K562 (cell line): ENCODE results near the gene MRPS24. TPM values are rescaled to one million over a fixed set of nuclear protein-coding genes. Genes with fewer than 3 reads are reported as not detected.

ENCODE experiments used
- ATAC-seq: fragments of 200-7000 bp; cut with Tn5 transposase; 3 replicates; pipeline ENCODE4 v1.9.1; 2020; ENCODE audit warnings: moderate library complexity
- BruUV-seq: library from RNA; stranded (reverse); fragments of 400-500 nt; replicated peaks from 2 replicates; lab custom pipeline; 2021; lab: Mats Ljungman, UMichigan
- CTCF ChIA-PET: fragments of 300-600 bp; formaldehyde crosslinking; extraction: SDS; loops from one replicate; lab custom pipeline; 2021; ENCODE audit warnings: low intra/inter-chr PET ratio; lab: Yijun Ruan, JAX
- POLR2A ChIA-PET: fragments of 300-600, 350-650 bp; sonication (Branson Sonifier 250); formaldehyde crosslinking; extraction: SDS; loops from one replicate; lab custom pipeline; 2021; ENCODE audit warnings: antibody characterized with exemption, inconsistent platforms; lab: Yijun Ruan, JAX
- DNase-seq, 4 experiments: peaks; one replicate each; pipeline versions ENCODE4 v3.0.0 to v3.0.0-alpha.2; 2011 to 2018; ENCODE audit warnings: low spot score in 3 of 4, mixed read lengths in 3 of 4; ENCODE audit errors: extremely low read depth in 1 of 4
- FAIRE-seq: peaks from 2 replicates; lab custom pipeline; 2011; peaks lifted over from hg19 to GRCh38; lab: Jason Lieb, UNC
- H2AFZ ChIP-seq: 2 replicates; pipeline ENCODE4 v1.6.0; 2011; ENCODE audit warnings: low read depth, low read length, control low read depth, inconsistent platforms
- H3K27ac ChIP-seq: fragments of 200-600 bp; 3 replicates; pipeline ENCODE4 v1.8.0; 2011; ENCODE audit warnings: low read depth, mild to moderate bottlenecking, control low read depth, inconsistent platforms, low read length, moderate library complexity, mixed read lengths; ENCODE audit errors: extremely low read depth
- H3K27me3 ChIP-seq, 2 experiments: fragments of 300-600 bp in 1 of 2; 2 replicates in 1 of 2; 3 replicates in 1 of 2; pipeline versions ENCODE4 v1.6.0 to v1.8.0; 2011; ENCODE audit warnings: inconsistent platforms in 2 of 2, low read length in 2 of 2, mild to moderate bottlenecking in 1 of 2, mixed read lengths in 1 of 2, moderate library complexity in 1 of 2; ENCODE audit not compliant: control insufficient read depth in 2 of 2, insufficient read depth in 2 of 2
- H3K36me3 ChIP-seq: fragments of 300-600 bp; 3 replicates; pipeline ENCODE4 v1.8.0; 2011; ENCODE audit warnings: mild to moderate bottlenecking, low read length, inconsistent platforms; ENCODE audit not compliant: control insufficient read depth, insufficient read depth
- H3K4me1 ChIP-seq, 2 experiments: fragments of 200-600 bp in 1 of 2; replicated peaks in 1 of 2; 2 replicates in 1 of 2; 3 replicates in 1 of 2; pipeline versions ENCODE4 v1.5.1 to v1.8.0; 2011; ENCODE audit warnings: inconsistent platforms in 2 of 2, low read length in 2 of 2, mild to moderate bottlenecking in 1 of 2, mixed read lengths in 1 of 2, moderate library complexity in 1 of 2; ENCODE audit not compliant: control insufficient read depth in 2 of 2, insufficient read depth in 2 of 2
- H3K4me2 ChIP-seq: 2 replicates; pipeline ENCODE4 v1.6.1; 2011; ENCODE audit warnings: low read length, control low read depth, inconsistent platforms, mixed read lengths; ENCODE audit not compliant: insufficient read depth
- H3K4me3 ChIP-seq: fragments of 200-600 bp; sonication (generic), shearing (Covaris generic); 2 replicates; pipeline ENCODE4 v1.5.1; 2016; ENCODE audit warnings: control low read depth, inconsistent platforms
- H3K79me2 ChIP-seq: fragments of 200-600 bp; 3 replicates; pipeline ENCODE4 v1.8.0; 2011; ENCODE audit warnings: low read length, inconsistent platforms; ENCODE audit not compliant: control insufficient read depth, insufficient read depth
- H3K9ac ChIP-seq, 2 experiments: 2 replicates each; pipeline versions ENCODE4 v1.6.0 to v1.6.1; 2011; ENCODE audit warnings: low read depth in 2 of 2, low read length in 2 of 2, control low read depth in 1 of 2, inconsistent platforms in 1 of 2, mild to moderate bottlenecking in 1 of 2, mixed read lengths in 1 of 2; ENCODE audit not compliant: insufficient read depth in 1 of 2
- H3K9me1 ChIP-seq: one replicate; pipeline ENCODE4 v1.6.0; 2011; ENCODE audit warnings: inconsistent platforms, mild to moderate bottlenecking, low read length, moderate library complexity; ENCODE audit not compliant: control insufficient read depth, insufficient read depth
- H3K9me3 ChIP-seq: replicated peaks from 2 replicates; pipeline ENCODE4 v1.5.1; 2011; ENCODE audit warnings: low read depth, low read length, inconsistent platforms; ENCODE audit not compliant: control insufficient read depth, insufficient read depth
- H4K20me1 ChIP-seq: replicated peaks from 2 replicates; pipeline ENCODE4 v1.6.1; 2011; ENCODE audit warnings: low read length, inconsistent platforms, mixed read lengths; ENCODE audit not compliant: control insufficient read depth, insufficient read depth
- CBFA2T3 ChIP-seq: fragments of 450-650 bp; IDR thresholded peaks from 2 replicates; pipeline ENCODE4 v1.6.1; 2017
- EGR1 ChIP-seq: fragments of 450-650 bp; conservative IDR thresholded peaks from 2 replicates; pipeline ENCODE4 v1.6.1; 2017; ENCODE audit warnings: mild to moderate bottlenecking
- GATAD2A ChIP-seq: fragments of 450-650 bp; IDR thresholded peaks from 2 replicates; pipeline ENCODE4 v1.6.1; 2017
- NRF1 ChIP-seq, 2 experiments: fragments of 450-650 bp; IDR thresholded peaks in 1 of 2; conservative IDR thresholded peaks in 1 of 2; 2 replicates each; pipeline ENCODE4 v1.6.1; 2014; ENCODE audit warnings: mild to moderate bottlenecking in 2 of 2
- RBM25 ChIP-seq: fragments of 200-400 bp; formaldehyde crosslinking; IDR thresholded peaks from 2 replicates; pipeline ENCODE4 v1.6.1; 2018; ENCODE audit warnings: low read length, low read depth, moderate library complexity; ENCODE audit not compliant: severe bottlenecking
- SMAD3 ChIP-seq: fragments of 450-650 bp; formaldehyde crosslinking; conservative IDR thresholded peaks from 2 replicates; pipeline ENCODE4 v1.4.0; 2020; ENCODE audit warnings: mild to moderate bottlenecking
- SMAD4 ChIP-seq: fragments of 250-450 bp; sonication (Bioruptor Pico); conservative IDR thresholded peaks from 2 replicates; pipeline ENCODE4 v1.8.0; 2021; ENCODE audit warnings: inconsistent platforms, mild to moderate bottlenecking, moderate library complexity
- ZNF707 ChIP-seq: fragments of 250-450 bp; sonication (Bioruptor Pico); conservative IDR thresholded peaks from 2 replicates; pipeline ENCODE4 v1.8.0; 2022; ENCODE audit warnings: inconsistent platforms, mild to moderate bottlenecking, moderate library complexity
- WGBS: fragments of 100-300 bp; shearing (Covaris generic); methylation state at CpG from one replicate; pipeline ENCODE4 v1.1.6; 2016; ENCODE audit warnings: low coverage, mixed read lengths; ENCODE audit not compliant: insufficient coverage; ENCODE audit errors: missing lambda C conversion rate; 5-methylcytosine and 5-hydroxymethylcytosine counted together
- in situ Hi-C: fragments of 300-500 bp; cut with MboI; formaldehyde crosslinking; loops from 4 replicates; pipeline ENCODE4 v1.15.0; 2018; ENCODE audit warnings: inconsistent platforms, mixed read lengths
- intact Hi-C: fragments of 100-400 bp; cut with micrococcal nuclease; formaldehyde crosslinking; loops from 2 replicates; pipeline ENCODE4 v1.14.2; 2022
- polyA plus RNA-seq, 8 experiments: library from polyadenylated mRNA; depleted of rRNA in 4 of 8; stranded (reverse) in 5 of 8; unstranded in 3 of 8; fragments of >200 nt; fragmentation: Nextera tagmentation in 2 of 8; fragmentation: Illumina TruSeq in 1 of 8; extraction: Ambion mirVana in 2 of 8; extraction: Trizol in 1 of 8; gene quantifications; 2 replicates each; pipeline versions ENCODE4 v1.2.1 to v1.2.3, GENCODE V29; 2011 to 2014; ENCODE audit warnings: inconsistent platforms in 1 of 8, missing spikeins in 1 of 8
- total RNA-seq, 7 experiments: library from RNA; depleted of rRNA in 6 of 7; stranded (reverse); fragments of >200 nt in 6 of 7; fragmentation: Illumina TruSeq in 2 of 7; extraction: Trizol in 2 of 7; gene quantifications; 2 replicates each; pipeline versions ENCODE4 v1.2.1 to v1.2.3, GENCODE V29; 2011 to 2021; ENCODE audit warnings: low replicate concordance in 1 of 7

The MRPS24 gene
- total and polyA plus RNA-seq, 9 of the 15 experiments (the other 6 are each of a cell fraction or from before 2014, with no cell fraction given): 51.4 to 214 (median 169) TPM

DNA sequence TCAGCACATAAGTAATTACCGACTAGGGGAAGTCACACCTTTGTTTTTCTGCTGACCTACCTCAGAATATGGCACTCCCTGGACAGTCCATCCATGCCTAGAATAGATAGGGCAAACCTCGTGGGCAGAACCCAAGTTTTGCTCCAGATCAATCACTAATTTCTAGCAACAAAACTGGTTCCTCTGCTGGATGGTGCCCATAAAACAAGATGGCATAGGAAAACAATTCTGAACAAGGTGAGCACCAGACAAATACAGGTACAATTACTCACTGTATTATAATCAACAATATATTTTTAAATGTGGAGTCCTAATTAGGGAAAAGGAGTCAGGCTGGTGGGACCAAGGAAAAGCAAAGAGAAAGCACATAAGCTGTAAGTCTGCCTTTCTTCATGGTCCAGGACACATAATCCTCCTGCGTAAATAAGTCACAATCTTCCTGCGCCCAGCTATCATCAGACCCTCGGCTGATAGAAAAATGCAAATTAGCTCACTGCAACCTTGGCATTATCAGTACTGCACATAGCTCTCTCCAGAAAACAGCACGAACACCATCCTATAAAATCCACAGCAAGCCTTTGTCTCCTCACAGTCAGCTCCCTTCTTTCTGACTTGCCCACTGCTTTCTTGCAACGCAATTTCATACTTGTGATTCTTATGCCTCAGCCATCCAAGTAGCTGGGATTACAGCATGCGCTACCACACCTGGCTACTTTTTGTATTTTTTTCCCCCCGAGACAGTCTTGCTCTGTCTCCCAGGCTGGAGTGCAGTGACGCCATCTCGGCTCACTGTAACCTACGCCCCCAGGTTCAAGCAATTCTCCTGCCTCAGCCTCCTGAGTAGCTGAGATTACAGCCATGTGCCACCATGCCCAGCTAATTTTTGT is 22.0 kb upstream of the MRPS24 start:
- Histone ChIP-seq H3K4me1 (peaks cover 7 to 9% of the 10 kb centered on the region in 2 experiments; a peak in 3 of 5 replicates), H3K9me1 (no peaks in the 10 kb centered on the region), H3K9me3 (no peaks in the 10 kb centered on the region), H3K27me3 (no peaks in the 10 kb centered on the region), H2AFZ (no peak overlapping the region), H4K20me1 (no peaks in the 10 kb centered on the region), H3K4me2 (peak overlapping the region; percentile 53), H3K27ac (no peak overlapping the region), H3K36me3 (peaks cover 6% of the 10 kb centered on the region; the same call in 2 of the 3 replicates), H3K79me2 (peaks cover 51% of the 10 kb centered on the region), H3K4me3 (no peak overlapping the region), H3K9ac (no peak overlapping the region)
- no peak for FAIRE-seq
- peak; percentile 31 for ATAC-seq
- 37% methylated on average over 12 of the region's 12 CpGs for WGBS
- in situ Hi-C loops: no loop called here
- DNase-seq: no peak
- ChIA-PET POLR2A (interaction anchor here (0.7 to 2.1 kb wide), 5 partner anchors 10 to 64 kb away, joined by 3 to 11 read pairs (median 7); partner anchors contain the start of gene MRPS24), CTCF (no interaction called here)
- TF ChIP-seq ZNF707 (CRISPR knock-in tag): no peak
- no peak for TF ChIP-seq GATAD2A
- TF ChIP-seq SMAD3 (CRISPR knock-in tag): no peak
- TF ChIP-seq CBFA2T3: 0 out of 2 replicates have a peak, but pooled peaks have one; percentile 6
- TF ChIP-seq RBM25: no peak
- TF ChIP-seq EGR1: peak; percentile 27; the same call in 1 of the 2 replicates
- TF ChIP-seq NRF1 (conservative IDR thresholded peaks at IDR 0.05 in 1 of 2, IDR thresholded peaks at IDR 0.05 in 1 of 2): no peak
- TF ChIP-seq SMAD4 (CRISPR knock-in tag): no peak
- BruUV-seq: no TSS peak
- intact Hi-C loops: no loop called here
